Measurements from ENCODE around the gene VDAC1.
"Not testable (repeated sequence)": the region's sequence is repeated elsewhere in the genome, so short reads cannot be mapped to it uniquely, and the experiment has no call there.

The VDAC1 gene, protein sequence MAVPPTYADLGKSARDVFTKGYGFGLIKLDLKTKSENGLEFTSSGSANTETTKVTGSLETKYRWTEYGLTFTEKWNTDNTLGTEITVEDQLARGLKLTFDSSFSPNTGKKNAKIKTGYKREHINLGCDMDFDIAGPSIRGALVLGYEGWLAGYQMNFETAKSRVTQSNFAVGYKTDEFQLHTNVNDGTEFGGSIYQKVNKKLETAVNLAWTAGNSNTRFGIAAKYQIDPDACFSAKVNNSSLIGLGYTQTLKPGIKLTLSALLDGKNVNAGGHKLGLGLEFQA
- total RNA-seq: 66.3 to 84.2 reads per million in 2 donors

DNA sequence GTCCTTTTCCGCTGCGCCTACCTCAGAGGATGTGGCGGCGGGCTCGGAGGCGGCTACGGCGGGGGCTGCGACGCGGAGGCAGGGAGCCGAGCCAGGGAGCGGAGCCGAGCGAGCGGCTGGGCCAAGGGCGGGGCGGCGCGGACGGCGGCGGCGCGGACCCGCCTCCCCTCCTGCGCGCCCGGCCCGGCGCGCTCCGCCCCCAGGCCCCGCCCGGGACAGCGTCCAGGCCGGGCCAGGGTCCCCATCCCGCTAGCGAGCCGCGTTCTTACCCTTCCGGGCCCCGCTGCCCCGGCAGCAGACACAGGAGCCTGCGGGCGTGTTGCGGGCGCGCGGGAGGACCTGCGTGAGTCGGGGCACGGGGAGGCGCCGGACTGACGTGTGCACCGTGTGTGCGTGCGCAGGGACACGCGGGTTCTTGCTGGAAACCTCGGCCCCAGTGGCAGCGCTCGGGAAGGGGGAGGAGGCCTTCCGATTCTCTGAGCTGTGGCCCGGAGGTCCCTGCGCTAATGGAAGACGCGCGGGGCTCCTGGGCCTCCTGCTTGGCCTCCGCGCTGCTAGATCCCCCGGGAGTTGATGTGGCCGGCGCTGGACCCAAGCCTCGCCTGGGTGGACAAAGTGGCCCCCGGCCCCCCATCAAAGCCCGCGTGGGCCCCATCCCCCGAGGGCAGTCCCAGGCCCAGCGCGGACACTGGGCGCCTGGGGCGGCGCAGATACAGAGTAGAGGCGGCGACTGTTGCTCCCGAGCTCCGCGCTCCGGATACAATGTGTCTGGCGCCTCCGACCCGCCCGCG, at the start of gene VDAC1:
VDAC1 (minus strand) TSS at position 350 of the 791 bp plus-strand sequence. CDS start 11,963 bp downstream, outside the sequence.
- peak; percentile 68 to 91 (median 88) for DNase-seq

DNA sequence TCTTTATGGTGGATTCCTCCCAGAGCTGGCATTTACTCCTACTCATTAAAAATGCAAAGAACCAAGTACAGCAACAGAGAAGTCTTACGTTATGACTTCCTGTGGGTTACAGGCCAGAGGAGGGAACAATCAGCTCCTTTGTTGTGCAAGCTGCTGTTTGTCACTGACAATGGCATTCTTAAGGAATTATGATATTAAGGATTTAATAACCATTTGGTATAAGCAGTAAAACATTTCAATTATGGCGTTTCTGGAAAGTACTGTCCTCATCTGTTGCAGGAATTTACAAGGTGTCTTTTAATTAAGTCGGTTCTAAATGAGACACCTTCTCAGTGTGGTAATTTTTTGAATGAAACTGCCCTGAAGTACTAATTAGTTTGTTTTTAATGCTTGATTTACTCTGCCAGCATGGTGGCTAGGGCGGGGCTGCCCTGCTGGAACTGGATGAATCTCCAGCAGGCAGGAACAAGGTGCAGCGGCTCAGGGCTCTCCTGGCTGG, 49.1 kb upstream of the VDAC1 start:
- DNase-seq: no peak

DNA sequence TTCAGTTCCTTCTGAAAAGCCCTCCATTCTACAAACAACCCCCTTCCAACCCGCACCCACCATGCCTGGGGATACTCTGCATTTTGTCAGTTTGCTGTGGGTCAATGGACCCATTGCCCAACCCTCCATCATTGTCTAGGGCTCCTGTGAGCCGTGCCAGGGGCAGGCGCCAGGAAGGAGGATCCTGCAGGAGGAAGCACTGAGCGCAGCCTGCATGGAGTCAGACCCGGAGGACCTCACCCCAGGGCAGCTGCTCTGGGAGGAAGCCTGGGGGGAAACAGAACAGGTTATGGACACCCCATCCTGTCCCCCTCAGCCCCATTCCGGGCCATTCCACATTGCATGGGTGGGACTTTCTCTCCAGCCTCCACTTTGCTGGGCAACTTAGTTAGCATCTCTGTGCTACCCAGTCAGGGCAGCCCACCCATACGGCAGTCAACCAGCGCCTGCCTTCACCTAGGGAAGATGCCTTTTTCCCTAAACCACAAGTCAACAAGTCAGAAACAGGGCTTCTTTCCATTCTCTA, 48.6 kb upstream of the VDAC1 start:
- no peak for DNase-seq

DNA sequence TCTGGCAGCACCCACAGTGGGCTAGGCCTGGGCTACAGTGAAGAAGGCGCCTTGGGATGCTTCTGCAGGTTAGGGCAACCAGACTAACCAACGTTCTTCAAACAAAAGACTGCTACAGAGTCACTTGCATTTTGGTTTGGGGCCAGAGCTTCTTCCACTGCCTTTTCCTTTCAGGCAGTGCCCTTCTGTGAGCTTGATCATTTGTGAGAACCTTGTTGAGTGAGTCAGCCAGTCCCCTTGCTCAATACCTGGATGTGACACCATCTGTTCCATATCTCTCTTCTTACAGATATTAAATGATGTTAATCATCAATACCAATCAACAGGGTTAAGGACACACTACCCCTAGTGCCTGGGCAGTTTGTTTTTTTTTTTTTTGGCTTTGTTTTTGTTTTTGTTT, 46.5 kb upstream of the VDAC1 start:
- no peak for DNase-seq

DNA sequence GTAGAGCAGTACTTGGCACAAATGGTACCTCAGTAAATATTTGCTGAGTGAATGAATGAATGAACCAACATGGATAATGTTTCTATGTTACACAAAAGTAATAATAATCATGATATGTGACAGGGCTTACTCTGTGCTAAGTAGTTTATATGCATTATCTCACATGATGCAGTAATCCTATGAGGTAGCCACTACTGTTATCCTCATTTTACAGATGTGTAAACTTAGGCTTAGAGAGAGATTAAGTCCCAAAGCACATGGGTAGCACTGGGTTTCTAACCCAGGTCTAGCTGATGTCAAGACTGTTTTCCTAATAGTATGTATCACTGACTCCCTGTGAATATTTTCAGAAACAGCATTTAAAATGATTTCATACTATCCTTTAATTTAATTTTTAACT, 44.1 kb upstream of the VDAC1 start:
- DNase-seq: no peak

DNA sequence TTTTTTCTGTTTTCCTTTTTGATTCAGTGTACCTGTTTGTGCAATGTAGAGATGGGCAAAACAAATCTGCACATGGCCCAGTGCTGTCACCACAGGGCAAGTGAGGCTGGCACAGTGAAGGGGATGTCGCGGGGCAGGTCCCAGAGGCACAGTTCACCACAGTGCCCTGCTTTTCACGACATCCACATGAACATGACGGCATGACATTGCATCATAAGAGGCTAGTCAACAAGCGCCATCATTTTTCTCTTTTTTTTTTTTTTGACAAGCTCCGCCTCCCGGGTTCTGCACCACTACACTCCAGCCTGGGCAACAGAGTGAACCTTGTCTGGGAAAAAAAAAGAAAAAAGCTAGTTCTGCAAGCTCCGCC, 42.9 kb upstream of the VDAC1 start:
- no peak for DNase-seq

DNA sequence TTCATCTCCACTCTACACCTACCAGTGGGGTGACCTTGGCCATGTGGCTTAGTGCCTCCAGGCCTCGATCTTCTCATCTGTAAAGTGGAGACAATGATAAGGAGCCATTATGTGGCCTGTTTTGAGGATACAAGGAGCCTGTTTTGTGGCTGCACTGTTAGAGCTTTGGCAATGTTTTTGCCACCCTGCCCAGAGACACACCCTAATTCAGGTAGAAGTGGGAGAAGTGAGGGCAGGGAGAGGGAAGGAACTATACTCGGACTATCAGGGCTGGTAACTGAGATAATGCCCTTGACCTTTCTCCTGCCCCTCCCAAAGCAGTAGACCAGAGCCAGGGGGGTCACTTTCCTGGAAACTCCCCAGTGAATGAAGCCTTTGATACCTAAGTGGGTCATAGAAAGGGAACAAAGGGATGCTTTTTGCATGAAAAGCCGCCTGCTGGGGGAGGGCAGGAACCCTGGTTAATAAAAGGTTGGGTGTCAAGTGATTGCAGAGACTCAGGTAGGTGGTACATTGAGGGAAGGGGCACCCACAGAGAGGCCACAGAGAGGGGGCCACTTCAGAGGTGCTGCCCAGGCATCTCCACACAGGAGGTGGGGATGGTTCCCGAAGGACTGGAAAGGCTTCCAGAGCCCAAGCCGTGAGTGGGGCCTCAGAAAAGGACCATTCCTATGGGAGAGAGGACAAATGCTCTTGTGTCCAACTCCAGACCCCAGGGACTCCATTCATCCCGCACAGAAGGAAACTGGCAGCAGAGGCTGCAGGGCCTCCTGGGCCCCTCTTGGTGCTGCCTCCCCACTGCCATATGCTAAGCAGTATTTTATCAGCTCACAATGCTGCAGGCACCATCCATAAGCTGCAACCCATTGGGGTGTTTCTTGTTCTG, 42.3 kb upstream of the VDAC1 start:
- DNase-seq: no peak

DNA sequence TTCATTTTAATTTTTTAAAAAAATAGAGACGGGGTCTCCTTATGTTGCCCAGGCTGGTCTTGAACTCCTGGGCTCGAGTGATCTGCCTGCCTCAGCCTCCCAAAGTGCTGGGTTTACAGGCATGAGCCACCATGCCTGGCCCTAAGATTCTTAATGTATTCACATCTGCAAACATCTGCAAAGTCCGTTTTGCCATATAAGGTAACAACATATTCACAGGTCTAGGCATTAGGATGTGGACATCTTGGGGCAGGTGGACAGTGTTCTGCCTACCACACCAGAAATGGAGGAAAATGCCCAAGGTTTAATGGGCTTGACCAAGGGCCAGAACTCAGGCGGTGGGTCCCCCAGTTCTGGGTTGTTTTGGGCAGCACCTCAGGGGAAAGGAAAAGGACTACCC, 41.6 kb upstream of the VDAC1 start:
- DNase-seq: no peak

DNA sequence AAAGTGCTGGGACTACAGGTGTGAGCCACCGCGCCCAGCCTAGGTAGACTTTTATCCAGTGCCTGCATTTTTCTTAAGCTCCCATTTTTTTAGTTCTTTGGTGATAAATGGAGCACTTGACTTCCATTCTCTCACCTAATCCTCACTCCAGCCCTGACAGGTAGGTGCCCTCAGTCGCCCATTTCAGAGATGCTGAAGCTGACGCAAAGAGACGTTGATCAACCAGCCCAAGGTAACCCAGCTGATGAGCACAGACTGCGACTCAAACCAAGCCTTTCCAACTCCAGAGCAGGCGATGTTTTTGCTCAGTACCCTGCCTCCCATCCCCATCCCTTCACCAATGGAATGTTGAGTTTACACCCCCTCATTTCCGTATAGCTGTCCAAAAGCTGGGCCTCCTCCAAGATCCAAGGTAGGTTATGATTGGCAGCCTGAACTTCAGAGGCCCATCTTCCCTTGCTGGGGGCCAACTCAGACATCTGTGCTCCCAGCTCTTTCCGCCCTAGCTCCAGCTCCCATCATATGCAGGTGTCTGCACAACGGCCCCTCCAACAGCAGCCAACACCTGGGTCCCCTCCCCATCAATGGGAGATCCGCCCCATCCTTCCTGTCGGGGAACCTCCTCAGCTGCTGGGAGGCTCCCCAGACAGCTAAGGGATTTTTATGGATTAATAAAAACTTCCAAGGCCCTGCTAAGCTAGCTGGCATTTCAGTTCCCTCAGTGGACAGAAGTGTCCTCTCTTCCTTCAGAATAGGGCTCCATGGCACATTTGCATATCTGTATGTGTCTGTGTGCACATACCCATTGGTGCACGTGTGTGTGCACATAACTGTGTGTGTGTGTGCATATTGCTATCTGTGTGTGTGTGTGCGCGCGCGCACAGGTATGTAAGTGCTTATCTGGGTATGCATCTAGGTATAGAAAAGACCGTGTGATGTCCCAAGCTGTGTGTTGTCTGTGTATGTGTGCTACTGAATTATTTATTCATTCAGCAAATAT, 39.3 kb upstream of the VDAC1 start:
- DNase-seq: no peak

DNA sequence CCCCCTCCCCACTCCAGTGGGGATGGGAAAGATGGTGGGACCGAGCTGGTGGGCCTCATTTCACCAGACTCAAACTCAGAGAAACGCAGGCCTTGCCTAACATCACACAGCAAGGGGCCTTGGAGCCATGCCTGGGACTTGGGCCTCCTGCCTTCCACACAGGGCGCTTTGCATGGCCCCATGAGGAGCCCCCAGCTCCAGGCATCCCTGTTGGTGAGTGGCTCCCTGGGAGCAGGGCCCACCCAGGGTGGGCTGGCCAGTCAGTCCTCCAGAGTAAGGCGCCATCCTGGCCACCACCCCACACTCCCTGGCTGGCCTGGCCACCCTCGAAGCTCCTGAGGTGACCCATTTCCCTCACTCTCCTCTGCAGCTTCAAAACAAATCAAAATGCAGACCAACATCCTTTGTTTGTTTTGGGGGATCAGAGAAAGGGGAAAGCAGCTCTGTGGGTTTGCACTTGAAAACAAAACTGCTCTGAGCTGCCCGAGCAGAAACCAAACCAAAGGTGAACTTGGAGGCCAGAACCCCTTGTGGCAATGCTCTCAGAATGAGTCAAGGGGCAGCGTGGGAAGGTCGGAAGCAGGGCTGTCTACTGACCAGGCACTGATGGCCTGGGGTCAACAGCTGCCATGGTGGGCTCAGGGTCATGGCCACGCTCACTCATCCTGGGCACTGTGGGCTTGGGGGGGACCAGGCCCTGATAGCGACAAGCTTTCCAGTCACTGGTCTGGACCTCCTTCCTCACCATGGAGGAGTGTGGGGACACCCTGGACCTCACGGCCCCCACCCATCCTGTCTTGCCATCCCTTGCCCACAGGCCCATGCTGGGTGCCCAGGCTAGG, 37.0 kb upstream of the VDAC1 start:
- DNase-seq: no peak

DNA sequence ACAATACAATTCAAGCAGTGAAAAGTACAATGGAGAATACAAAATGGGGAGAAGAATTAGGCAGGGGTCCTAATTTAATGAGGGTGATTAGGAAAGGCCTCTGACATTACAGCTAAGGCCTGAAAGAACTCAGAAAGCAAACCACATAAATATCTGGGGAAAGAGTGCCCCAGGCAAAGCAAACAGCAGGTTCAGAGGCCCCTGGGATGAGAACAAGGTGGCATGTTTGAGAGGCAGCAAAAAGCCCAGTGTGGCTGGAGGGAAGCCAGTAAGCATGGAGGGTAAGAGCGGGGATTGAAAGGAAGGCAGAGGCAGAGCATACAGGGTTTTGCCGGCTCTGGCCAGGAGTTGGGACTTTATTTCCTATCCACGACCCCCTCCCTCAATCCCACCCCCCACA, 33.4 kb upstream of the VDAC1 start:
- DNase-seq: no peak

DNA sequence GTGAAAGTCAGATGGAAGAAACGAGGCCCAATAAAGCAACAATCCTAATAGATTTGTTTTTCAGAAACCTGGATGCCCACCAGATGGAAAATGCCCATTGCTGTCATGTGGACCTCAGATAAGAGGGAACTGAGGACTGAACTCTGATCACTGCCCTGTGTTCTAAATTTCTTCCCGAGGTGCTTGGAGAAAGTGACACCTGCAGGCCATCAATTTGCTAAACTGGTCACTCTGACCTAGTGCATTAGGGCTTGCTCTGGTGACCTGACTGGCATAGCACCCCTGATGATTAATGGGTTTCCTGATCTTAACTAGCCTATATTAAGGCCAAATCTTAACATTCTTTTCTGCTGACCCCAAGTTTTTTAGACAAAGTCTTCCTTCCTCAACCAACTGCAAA, 32.4 kb upstream of the VDAC1 start:
- no peak for DNase-seq

DNA sequence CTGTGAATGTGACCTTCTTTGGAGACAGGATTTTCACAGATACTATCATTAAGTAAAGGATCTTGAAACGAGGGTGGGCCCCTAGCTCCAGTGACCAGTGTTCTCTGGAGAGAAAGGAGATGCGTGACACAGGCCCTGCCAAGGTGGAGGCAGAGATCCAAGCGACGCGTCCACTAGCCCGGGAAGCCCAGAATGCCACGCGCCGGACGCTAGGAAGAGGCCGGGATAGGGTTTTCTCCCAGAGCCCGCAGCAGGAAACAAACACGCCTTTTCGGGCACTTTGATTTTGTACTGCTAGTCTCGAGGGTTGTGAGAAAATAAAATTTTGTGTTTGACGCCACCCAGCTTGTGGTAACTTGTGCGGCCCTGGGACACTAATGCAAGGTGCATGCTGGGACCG, 29.6 kb upstream of the VDAC1 start:
- DNase-seq: no peak

DNA sequence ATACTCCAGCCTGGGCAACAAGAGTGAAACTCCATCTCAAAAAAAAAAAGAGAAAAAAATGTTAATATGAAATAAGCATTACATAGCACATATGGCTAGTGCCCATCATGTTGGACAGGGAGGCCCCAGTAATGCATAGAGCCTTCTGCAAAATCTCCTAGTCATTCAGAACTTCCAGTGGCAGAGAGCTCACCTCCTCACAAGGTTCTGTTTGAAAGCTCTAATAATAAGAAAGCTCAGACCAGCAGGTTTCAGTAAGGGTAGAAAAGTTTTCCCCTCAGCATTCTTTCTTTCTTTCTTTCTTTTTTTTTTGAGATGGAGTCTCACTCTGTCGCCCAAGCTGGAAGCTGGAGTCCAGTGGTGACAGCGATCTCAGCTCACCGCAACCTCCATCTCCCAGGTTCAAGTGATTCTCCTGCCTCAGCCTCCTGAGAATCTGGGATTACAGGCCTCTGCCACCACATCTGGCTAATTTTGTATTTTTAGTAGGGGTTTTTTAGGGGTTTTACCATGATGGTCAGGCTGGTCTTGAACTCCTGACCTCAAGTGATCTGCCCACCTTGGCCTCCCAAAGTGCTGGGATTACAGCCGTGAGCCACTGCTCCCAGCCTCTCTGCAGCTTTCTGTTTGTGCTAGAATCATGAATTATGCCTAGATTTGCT, 25.7 kb upstream of the VDAC1 start:
- not testable (repeated sequence) for DNase-seq

DNA sequence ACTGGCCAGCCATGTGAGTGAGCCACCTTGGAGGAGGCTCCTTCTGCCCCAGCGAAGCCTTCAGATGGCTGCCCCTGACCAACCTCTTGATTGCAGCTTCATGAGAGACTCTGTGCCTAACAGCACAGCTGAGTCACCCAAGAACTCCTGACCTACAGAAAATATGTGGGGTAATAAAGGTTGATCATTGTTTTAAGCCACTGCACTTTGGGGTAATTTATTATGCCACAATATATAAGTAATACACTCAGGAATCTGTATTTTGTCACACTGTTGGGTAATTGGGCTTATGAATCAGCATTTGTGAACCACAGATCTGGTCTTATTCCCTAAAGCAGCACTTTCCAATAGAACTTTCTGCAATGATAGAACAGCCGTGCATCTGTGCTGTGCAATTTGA, 24.4 kb upstream of the VDAC1 start:
- no peak for DNase-seq

DNA sequence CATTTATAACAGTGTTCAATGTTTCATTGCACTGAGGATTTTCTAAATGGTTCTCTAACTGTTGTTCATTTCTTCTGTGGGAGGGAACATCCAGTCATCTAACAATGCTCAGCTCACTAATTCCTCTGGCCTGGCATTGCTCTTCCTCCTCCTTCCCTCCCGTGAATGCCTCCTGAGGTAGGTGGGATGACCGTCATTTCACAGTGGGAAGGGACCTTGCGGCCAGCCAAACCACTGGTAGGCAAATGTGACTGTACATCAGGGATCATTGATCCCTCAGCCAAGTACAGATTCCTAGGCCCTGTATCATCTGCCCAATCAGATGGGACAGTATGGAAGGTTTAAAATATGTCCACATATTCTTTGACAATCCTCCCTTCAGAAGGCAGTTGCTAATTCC, 23.7 kb upstream of the VDAC1 start:
- DNase-seq: no peak

DNA sequence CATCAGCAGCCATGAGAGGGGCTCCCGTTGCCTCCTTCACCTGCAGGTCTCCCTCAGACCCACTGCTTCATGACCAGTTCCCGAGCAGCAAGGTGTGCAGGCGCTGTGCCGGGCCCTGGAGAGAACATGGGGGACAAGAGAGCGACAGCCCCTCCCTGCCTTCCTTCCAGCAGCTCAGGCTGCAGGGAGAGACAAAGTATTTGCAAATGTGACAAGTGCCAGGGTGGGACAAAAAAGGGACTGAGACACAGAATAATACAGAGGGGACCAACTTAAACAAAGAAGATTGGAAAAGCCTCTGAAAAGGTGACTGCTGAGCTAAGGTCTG, 22.5 kb upstream of the VDAC1 start:
- no peak for DNase-seq

DNA sequence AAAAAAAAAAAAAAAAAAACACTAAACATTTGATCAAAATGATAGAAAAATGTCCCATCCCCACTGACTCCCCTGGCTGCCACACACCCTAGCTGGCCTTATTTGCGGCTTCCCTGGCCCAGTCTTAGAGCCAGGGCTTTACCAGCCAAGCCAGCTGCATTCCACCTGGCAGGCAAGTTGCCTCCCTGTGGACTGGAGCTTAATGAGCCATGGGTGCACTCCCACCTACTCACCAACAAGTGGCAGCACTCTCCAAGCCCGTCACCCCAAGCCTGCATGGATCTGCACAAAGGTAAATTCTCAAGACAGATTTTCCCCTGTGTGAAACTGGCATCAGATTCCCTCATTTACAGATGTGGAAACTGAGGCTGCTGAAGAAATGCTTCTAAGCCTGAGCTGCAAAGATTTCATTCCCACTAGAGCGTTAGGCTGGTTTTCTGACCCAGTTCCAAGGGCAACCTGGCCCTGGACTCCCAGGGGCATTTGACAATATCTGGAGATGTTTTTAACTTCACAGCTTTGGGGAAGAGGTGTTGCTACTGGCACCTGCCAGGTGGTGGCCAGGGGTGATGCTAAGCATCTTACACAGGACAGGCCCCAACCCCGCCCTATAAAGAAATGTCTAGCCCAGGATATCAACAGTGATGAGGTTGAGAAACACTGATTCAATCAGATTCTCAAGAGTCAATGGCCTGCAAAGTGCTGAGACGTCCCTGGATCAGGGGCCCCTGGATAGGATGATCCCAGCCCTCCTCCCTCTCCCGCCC, 21.9 kb upstream of the VDAC1 start:
- DNase-seq: peak in 4 of 5 experiments; percentile 17 to 61 (median 29)

DNA sequence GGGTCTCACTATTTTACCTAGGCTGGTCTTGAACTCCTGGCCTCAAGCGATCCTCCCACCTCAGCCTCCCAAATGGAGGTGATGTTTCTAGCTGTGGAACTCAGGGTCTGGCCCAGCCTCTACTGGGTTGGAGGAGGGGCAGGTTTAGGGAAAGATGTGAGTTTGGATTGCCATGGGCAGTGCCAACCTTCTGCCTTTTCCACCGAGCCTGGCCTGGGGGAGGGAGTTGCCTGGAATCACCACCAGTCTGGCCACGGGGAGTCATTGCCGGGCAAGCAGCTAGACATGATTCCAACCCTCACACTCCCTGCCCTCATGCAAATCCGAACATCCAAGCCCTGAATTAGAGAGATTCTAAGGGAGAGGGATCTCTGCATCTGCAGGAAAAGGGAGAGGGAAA, 21.0 kb upstream of the VDAC1 start:
- DNase-seq: no peak
